Loucy (cell line): Measurements from ENCODE around the gene CREBRF.

Source experiments
- H2AFZ ChIP-seq: fragments of 200-600 bp; sonication (generic); 2 replicates; pipeline ENCODE4 v1.6.0; 2016; ENCODE audit warnings: antibody characterized with exemption, mild to moderate bottlenecking, low read length, moderate library complexity
- H3F3A ChIP-seq: fragments of 200-600 bp; 2 replicates; pipeline ENCODE4 v1.6.0; 2016; ENCODE audit warnings: antibody characterized with exemption, low read depth, mild to moderate bottlenecking
- H3K27me3 ChIP-seq: fragments of 200-600 bp; sonication (generic); 2 replicates; pipeline ENCODE4 v1.6.1; 2014; ENCODE audit warnings: low read length, mild to moderate bottlenecking; ENCODE audit not compliant: insufficient read depth, poor library complexity, severe bottlenecking
- H3K36me3 ChIP-seq: fragments of 200-600 bp; sonication (generic); 2 replicates; pipeline ENCODE4 v1.6.1; 2016; ENCODE audit warnings: low read length; ENCODE audit not compliant: insufficient read depth
- H3K4me1 ChIP-seq: fragments of 200-600 bp; sonication (generic); 2 replicates; pipeline ENCODE4 v1.5.1; 2014; ENCODE audit warnings: low read length, mild to moderate bottlenecking; ENCODE audit not compliant: insufficient read depth, poor library complexity, severe bottlenecking
- H3K4me2 ChIP-seq: fragments of 200-600 bp; sonication (generic); 2 replicates; pipeline ENCODE4 v1.6.0; 2014; ENCODE audit warnings: antibody characterized with exemption, low read length, low read depth, mild to moderate bottlenecking; ENCODE audit not compliant: poor library complexity, severe bottlenecking
- H3K4me3 ChIP-seq: fragments of 200-600 bp; sonication (generic); 2 replicates; pipeline ENCODE4 v1.5.1; 2014; ENCODE audit warnings: low read length, mild to moderate bottlenecking, mixed read lengths; ENCODE audit not compliant: poor library complexity, severe bottlenecking
- H3K79me2 ChIP-seq: fragments of 200-600 bp; sonication (generic); 2 replicates; pipeline ENCODE4 v1.6.1; 2014; ENCODE audit warnings: low read length; ENCODE audit not compliant: insufficient read depth
- H3K9ac ChIP-seq: fragments of 200-600 bp; sonication (generic); 2 replicates; pipeline ENCODE4 v1.6.0; 2014; ENCODE audit warnings: mild to moderate bottlenecking, low read depth, low read length, moderate library complexity; ENCODE audit not compliant: poor library complexity, severe bottlenecking
- H3K9me2 ChIP-seq: fragments of 200-600 bp; sonication (generic); replicated peaks from 2 replicates; pipeline ENCODE4 v1.6.1; 2016; ENCODE audit warnings: low read depth, low read length, mixed read lengths
- H3K9me3 ChIP-seq: fragments of 200-600 bp; sonication (generic); 2 replicates; pipeline ENCODE4 v1.6.1; 2014; ENCODE audit warnings: mild to moderate bottlenecking, antibody characterized with exemption, low read length, low read depth; ENCODE audit not compliant: insufficient read depth
- H4K20me1 ChIP-seq: fragments of 200-600 bp; sonication (generic); 2 replicates; pipeline ENCODE4 v1.6.0; 2014; ENCODE audit warnings: antibody characterized with exemption, low read length, mild to moderate bottlenecking; ENCODE audit not compliant: insufficient read depth, poor library complexity, severe bottlenecking
- EZH2phosphoT487 ChIP-seq: fragments of 200-600 bp; IDR thresholded peaks from 2 replicates; pipeline ENCODE4 v1.6.1; 2018; ENCODE audit warnings: antibody characterized with exemption, mild to moderate bottlenecking, moderate library complexity, borderline replicate concordance
- TF ChIP-seq, protein P1 (sequence below): fragments of 200-600 bp; sonication (generic); conservative IDR thresholded peaks from 2 replicates; pipeline ENCODE4 v1.5.1; 2014; ENCODE audit warnings: mild to moderate bottlenecking, antibody characterized with exemption, low read length

Gene CREBRF

GRCh38 chr5:173172166-173172565 lies 116.0 kb downstream of the CREBRF start:
- no peak overlapping the region for H2AFZ ChIP-seq
- no peaks in the 10 kb centered on the region for H3K27me3 ChIP-seq
- H4K20me1 ChIP-seq = no peaks in the 10 kb centered on the region
- no peaks in the 10 kb centered on the region for H3K36me3 ChIP-seq
- TF ChIP-seq EZH2phosphoT487 = no peak
- TF ChIP-seq, protein P1, sequence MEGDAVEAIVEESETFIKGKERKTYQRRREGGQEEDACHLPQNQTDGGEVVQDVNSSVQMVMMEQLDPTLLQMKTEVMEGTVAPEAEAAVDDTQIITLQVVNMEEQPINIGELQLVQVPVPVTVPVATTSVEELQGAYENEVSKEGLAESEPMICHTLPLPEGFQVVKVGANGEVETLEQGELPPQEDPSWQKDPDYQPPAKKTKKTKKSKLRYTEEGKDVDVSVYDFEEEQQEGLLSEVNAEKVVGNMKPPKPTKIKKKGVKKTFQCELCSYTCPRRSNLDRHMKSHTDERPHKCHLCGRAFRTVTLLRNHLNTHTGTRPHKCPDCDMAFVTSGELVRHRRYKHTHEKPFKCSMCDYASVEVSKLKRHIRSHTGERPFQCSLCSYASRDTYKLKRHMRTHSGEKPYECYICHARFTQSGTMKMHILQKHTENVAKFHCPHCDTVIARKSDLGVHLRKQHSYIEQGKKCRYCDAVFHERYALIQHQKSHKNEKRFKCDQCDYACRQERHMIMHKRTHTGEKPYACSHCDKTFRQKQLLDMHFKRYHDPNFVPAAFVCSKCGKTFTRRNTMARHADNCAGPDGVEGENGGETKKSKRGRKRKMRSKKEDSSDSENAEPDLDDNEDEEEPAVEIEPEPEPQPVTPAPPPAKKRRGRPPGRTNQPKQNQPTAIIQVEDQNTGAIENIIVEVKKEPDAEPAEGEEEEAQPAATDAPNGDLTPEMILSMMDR = no peak
- H3K9ac ChIP-seq = no peak overlapping the region
- H3F3A ChIP-seq = no peaks in the 10 kb centered on the region
- no peaks in the 10 kb centered on the region for H3K79me2 ChIP-seq
- H3K9me2 ChIP-seq = no peaks in the 10 kb centered on the region
- H3K4me1 ChIP-seq = no peaks in the 10 kb centered on the region
- H3K9me3 ChIP-seq = no peaks in the 10 kb centered on the region
- no peak overlapping the region for H3K4me2 ChIP-seq
- no peak overlapping the region for H3K4me3 ChIP-seq

GRCh38 chr5:173175523-173175922 lies 119.4 kb downstream of the CREBRF start:
- H3K36me3 ChIP-seq = no peaks in the 10 kb centered on the region
- no peak for TF ChIP-seq EZH2phosphoT487
- TF ChIP-seq, protein P1 = no peak
- H4K20me1 ChIP-seq = no peaks in the 10 kb centered on the region
- H3F3A ChIP-seq = no peaks in the 10 kb centered on the region
- H3K27me3 ChIP-seq = no peaks in the 10 kb centered on the region
- no peaks in the 10 kb centered on the region for H3K4me1 ChIP-seq
- H3K4me2 ChIP-seq = no peak overlapping the region
- H3K9me2 ChIP-seq = no peaks in the 10 kb centered on the region
- H3K9ac ChIP-seq = no peak overlapping the region
- H3K79me2 ChIP-seq = no peaks in the 10 kb centered on the region
- no peak overlapping the region for H3K4me3 ChIP-seq
- H3K9me3 ChIP-seq = no peaks in the 10 kb centered on the region
- H2AFZ ChIP-seq = no peak overlapping the region

DNA sequence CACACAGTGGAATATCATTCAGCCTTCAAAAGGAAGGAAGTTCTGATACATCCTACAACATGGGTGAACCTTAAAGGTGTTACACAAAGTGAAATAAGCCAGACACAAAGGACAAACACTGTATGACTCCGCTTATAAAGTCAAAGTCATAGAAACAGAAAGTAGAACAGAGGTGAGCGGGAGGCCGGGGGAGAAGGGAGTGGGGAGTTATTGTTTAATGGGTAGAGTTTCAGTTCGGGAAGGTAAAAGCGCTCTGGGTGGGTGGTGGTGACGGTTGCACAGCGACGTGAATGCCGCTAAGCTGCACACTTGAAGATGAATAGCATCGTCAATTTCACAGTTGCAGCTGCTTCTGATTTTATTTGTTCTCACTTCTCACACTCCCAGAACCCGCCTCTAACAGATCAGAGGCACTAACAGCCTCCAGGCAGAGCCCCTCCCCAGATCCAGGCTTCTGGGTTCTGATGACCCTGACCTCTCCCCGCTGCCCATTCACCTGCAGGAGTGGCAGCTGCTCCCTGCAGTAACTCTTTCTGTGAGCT lies 122.3 kb downstream of the CREBRF start:
- H3K9me2 ChIP-seq = no peaks in the 10 kb centered on the region
- H3K36me3 ChIP-seq = no peaks in the 10 kb centered on the region
- no peaks in the 10 kb centered on the region for H3F3A ChIP-seq
- H3K79me2 ChIP-seq = no peaks in the 10 kb centered on the region
- no peak for TF ChIP-seq EZH2phosphoT487
- TF ChIP-seq, protein P1 = no peak
- no peaks in the 10 kb centered on the region for H3K9me3 ChIP-seq
- no peak overlapping the region for H3K4me3 ChIP-seq
- no peaks in the 10 kb centered on the region for H3K27me3 ChIP-seq
- H4K20me1 ChIP-seq = no peaks in the 10 kb centered on the region
- H3K4me2 ChIP-seq = no peak overlapping the region
- no peak overlapping the region for H2AFZ ChIP-seq
- H3K9ac ChIP-seq = no peak overlapping the region
- no peaks in the 10 kb centered on the region for H3K4me1 ChIP-seq
